Astrocyte of the spinal cord (primary cell): ENCODE data around the gene HOXA4.

ENCODE experiments used
- DNase-seq: peaks from one replicate; pipeline ENCODE4 v3.0.0; 2011; ENCODE audit warnings: low read depth, low spot score
- H3K4me3 ChIP-seq: 2 replicates; pipeline ENCODE4 v1.5.1; 2011; ENCODE audit warnings: low read depth, mild to moderate bottlenecking, low read length, moderate library complexity
- CTCF ChIP-seq: IDR thresholded peaks from 2 replicates; pipeline ENCODE4 v1.5.1; 2012; ENCODE audit warnings: low read depth, mild to moderate bottlenecking, low read length, inconsistent platforms
- in situ Hi-C: cut with HindIII; loops from 2 replicates; pipeline ENCODE4 v1.10.0; 2017; ENCODE audit warnings: low sequenced_read_pairs

HOXA4 gene

GRCh38 chr7:27147199-27148030, 16.9 kb upstream of the HOXA4 start, which contains the start of gene HOXA6:
HOXA6 (minus strand) TSS chr7:27147774; CDS start chr7:27147749, 25 bp downstream.
- in situ Hi-C loops = no loop called here
- no peak for TF ChIP-seq CTCF
- peak; percentile 63 for DNase-seq
- peak within 1 kb of the TSS; percentile 69 for H3K4me3 ChIP-seq

- peak overlapping the region; percentile 69 for H3K4me3 ChIP-seq
- in situ Hi-C loops = no loop called here
- TF ChIP-seq CTCF = no peak
- DNase-seq = no peak
These were observed 16.1 kb upstream of the HOXA4 start for GRCh38 chr7:27146491-27147198.

- no peak for TF ChIP-seq CTCF
- in situ Hi-C loops = no loop called here
- DNase-seq = peak; percentile 61
- H3K4me3 ChIP-seq = peak overlapping the region; percentile 69
These were observed 15.4 kb upstream of the HOXA4 start for GRCh38 chr7:27145914-27146412.

GRCh38 chr7:27145165-27145913, 14.8 kb upstream of the HOXA4 start:
- H3K4me3 ChIP-seq = peak overlapping the region; percentile 69
- in situ Hi-C loops = no loop called here
- TF ChIP-seq CTCF = no peak
- no peak for DNase-seq

- no peak for DNase-seq
- in situ Hi-C loops = no loop called here
- peak overlapping the region; percentile 69 for H3K4me3 ChIP-seq
- TF ChIP-seq CTCF = no peak
These were observed 14.2 kb upstream of the HOXA4 start for GRCh38 chr7:27144781-27145164.

- H3K4me3 ChIP-seq = peak overlapping the region; percentile 69
- DNase-seq = peak; percentile 74
- no peak for TF ChIP-seq CTCF
- in situ Hi-C loops = no loop called here
These were observed 13.6 kb upstream of the HOXA4 start for GRCh38 chr7:27143950-27144780.
